Trophoblast cell (in vitro differentiated cells and primary cell): ENCODE measurements around the gene COQ9.

Source experiments
- DNase-seq, 2 donors: peaks; one replicate each; pipeline ENCODE4 v3.0.0-alpha.2; 2016
- H2AFZ ChIP-seq: 2 replicates; pipeline ENCODE4 v1.6.1; 2013; ENCODE audit warnings: low read length, moderate library complexity, mild to moderate bottlenecking; ENCODE audit not compliant: insufficient read depth, poor library complexity
- H2AK5ac ChIP-seq: 2 replicates; pipeline ENCODE4 v1.6.1; 2013; ENCODE audit warnings: mild to moderate bottlenecking, low read length
- H2BK120ac ChIP-seq: 2 replicates; pipeline ENCODE4 v1.6.1; 2013; ENCODE audit warnings: low read length, mild to moderate bottlenecking, moderate library complexity; ENCODE audit not compliant: insufficient read depth, poor library complexity
- H2BK12ac ChIP-seq: 2 replicates; pipeline ENCODE4 v1.6.1; 2013; ENCODE audit warnings: mild to moderate bottlenecking, low read length, moderate library complexity
- H2BK5ac ChIP-seq: 2 replicates; pipeline ENCODE4 v1.6.1; 2013; ENCODE audit warnings: low read length, low read depth, moderate library complexity, mild to moderate bottlenecking; ENCODE audit not compliant: poor library complexity
- H3K14ac ChIP-seq: 2 replicates; pipeline ENCODE4 v1.6.1; 2013; ENCODE audit warnings: mild to moderate bottlenecking, low read length
- H3K18ac ChIP-seq: 2 replicates; pipeline ENCODE4 v1.6.1; 2013; ENCODE audit warnings: mild to moderate bottlenecking, low read length
- H3K23ac ChIP-seq: 2 replicates; pipeline ENCODE4 v1.6.1; 2013; ENCODE audit warnings: low read length
- H3K27ac ChIP-seq: 2 replicates; pipeline ENCODE4 v1.5.1; 2013; ENCODE audit warnings: low read depth, mild to moderate bottlenecking, inconsistent platforms, low read length, moderate library complexity
- H3K27me3 ChIP-seq: 2 replicates; pipeline ENCODE4 v1.6.1; 2013; ENCODE audit warnings: inconsistent platforms, mild to moderate bottlenecking, low read length, moderate library complexity; ENCODE audit not compliant: insufficient read depth
- H3K36me3 ChIP-seq, 2 experiments: 1 replicate in 1 of 2; 2 replicates in 1 of 2; pipeline ENCODE4 v1.6.1; 2013; ENCODE audit warnings: low read length in 2 of 2, mild to moderate bottlenecking in 2 of 2, moderate library complexity in 1 of 2; ENCODE audit not compliant: insufficient read depth in 2 of 2, control insufficient read depth in 1 of 2
- H3K4ac ChIP-seq: 2 replicates; pipeline ENCODE4 v1.6.1; 2013; ENCODE audit warnings: low read depth, mild to moderate bottlenecking, low read length, moderate library complexity
- H3K4me1 ChIP-seq, 2 experiments: 1 replicate in 1 of 2; 2 replicates in 1 of 2; pipeline ENCODE4 v1.6.1; 2013; ENCODE audit warnings: low read length in 2 of 2, mild to moderate bottlenecking in 2 of 2, moderate library complexity in 1 of 2; ENCODE audit not compliant: insufficient read depth in 2 of 2, control insufficient read depth in 1 of 2
- H3K4me2 ChIP-seq: 2 replicates; pipeline ENCODE4 v1.6.1; 2013; ENCODE audit warnings: inconsistent platforms, mild to moderate bottlenecking, low read length, moderate library complexity
- H3K4me3 ChIP-seq: 2 replicates; pipeline ENCODE4 v1.5.1; 2013; ENCODE audit warnings: mild to moderate bottlenecking, low read depth, low read length, inconsistent platforms
- H3K79me1 ChIP-seq: one replicate; pipeline ENCODE4 v1.6.1; 2013; ENCODE audit warnings: low read length
- H3K79me2 ChIP-seq: 2 replicates; pipeline ENCODE4 v1.6.1; 2013; ENCODE audit warnings: low read length, mild to moderate bottlenecking; ENCODE audit not compliant: control insufficient read depth, insufficient read depth, poor library complexity
- H3K9ac ChIP-seq: 2 replicates; pipeline ENCODE4 v1.6.1; 2013; ENCODE audit warnings: mild to moderate bottlenecking, low read length
- H3K9me3 ChIP-seq: 2 replicates; pipeline ENCODE4 v1.6.1; 2013; ENCODE audit warnings: low read depth, mild to moderate bottlenecking, control low read depth, inconsistent platforms, low read length; ENCODE audit not compliant: insufficient read depth
- H4K12ac ChIP-seq: 2 replicates; pipeline ENCODE4 v1.6.1; 2013; ENCODE audit warnings: low read depth, mild to moderate bottlenecking, low read length, moderate library complexity
- H4K8ac ChIP-seq: 2 replicates; pipeline ENCODE4 v1.6.1; 2013; ENCODE audit warnings: low read depth, mild to moderate bottlenecking, low read length, moderate library complexity
- H4K91ac ChIP-seq: one replicate; pipeline ENCODE4 v1.6.1; 2013; ENCODE audit warnings: low read depth, mild to moderate bottlenecking, low read length, moderate library complexity
- WGBS: extraction: QIAGEN DNeasy Blood & Tissue Kit; methylation state at CpG from one replicate; pipeline ENCODE4 v1.1.7; 2013; ENCODE audit warnings: missing lambda C conversion rate; ENCODE audit not compliant: insufficient read length, insufficient coverage; ENCODE audit errors: extremely low coverage; 5-methylcytosine and 5-hydroxymethylcytosine counted together

COQ9 gene

GRCh38 chr16:57504491-57504890, 57.2 kb downstream of the COQ9 start:
- Histone ChIP-seq H3K23ac (no peak overlapping the region), H2BK120ac (peak overlapping the region; percentile 44), H3K4me3 (no peak overlapping the region), H3K79me2 (peaks cover 22% of the 10 kb centered on the region), H3K4me2 (no peak overlapping the region), H4K91ac (peak overlapping the region; percentile 43), H3K36me3 (no peaks in the 10 kb centered on the region), H3K9ac (no peak overlapping the region), H3K4ac (peak overlapping the region; percentile 9), H4K8ac (no peak overlapping the region), H2BK12ac (peak overlapping the region; percentile 84), H3K27ac (no peak overlapping the region), H3K18ac (peak overlapping the region; percentile 42), H3K27me3 (no peaks in the 10 kb centered on the region), H3K9me3 (no peaks in the 10 kb centered on the region), H2BK5ac (no peak overlapping the region), H4K12ac (no peak overlapping the region), H2AK5ac (peak overlapping the region; percentile 79), H3K14ac (peak overlapping the region; percentile 37), H2AFZ (no peak overlapping the region), H3K79me1 (peaks cover 75% of the 10 kb centered on the region), H3K4me1 (peaks cover 47 to 51% of the 10 kb centered on the region in 2 experiments)
- no CpG with 5 or more reads among the region's 5 CpGs for WGBS
- DNase-seq: no peak

DNA sequence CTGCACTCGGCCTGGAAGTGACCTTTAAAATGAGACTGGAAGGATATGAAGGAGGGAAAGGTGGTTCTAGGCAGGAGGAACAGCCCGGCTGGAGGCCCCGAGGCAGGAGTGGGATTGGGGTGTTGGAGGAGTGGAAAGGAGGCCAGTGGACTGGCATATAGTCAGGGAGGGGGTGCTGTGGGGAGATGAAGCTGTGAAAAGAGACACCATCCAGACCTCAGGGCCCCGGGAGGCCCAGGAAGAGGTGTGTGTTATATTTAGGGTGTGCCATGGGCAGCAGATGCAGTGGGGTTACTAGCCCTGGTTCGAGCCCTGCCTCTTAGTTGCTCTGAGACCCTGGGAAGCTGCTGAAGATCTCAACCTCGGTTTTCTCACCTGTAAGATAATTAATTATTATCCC, 57.9 kb downstream of the COQ9 start:
- Histone ChIP-seq H2BK5ac (peak overlapping the region; percentile 18), H3K9me3 (no peaks in the 10 kb centered on the region), H4K91ac (peak overlapping the region; percentile 81), H2AFZ (no peak overlapping the region), H3K27ac (no peak overlapping the region), H3K27me3 (no peaks in the 10 kb centered on the region), H3K4me3 (no peak overlapping the region), H3K18ac (peak overlapping the region; percentile 72), H3K36me3 (no peaks in the 10 kb centered on the region), H3K9ac (no peak overlapping the region), H3K4me2 (no peak overlapping the region), H4K12ac (no peak overlapping the region), H2AK5ac (peak overlapping the region; percentile 87), H3K4ac (no peak overlapping the region), H4K8ac (no peak overlapping the region), H3K79me1 (peaks cover 71% of the 10 kb centered on the region), H3K4me1 (peaks cover 45 to 49% of the 10 kb centered on the region in 2 experiments), H2BK12ac (peak overlapping the region; percentile 85), H3K79me2 (peaks cover 20% of the 10 kb centered on the region), H3K23ac (no peak overlapping the region), H3K14ac (peak overlapping the region; percentile 25), H2BK120ac (peak overlapping the region; percentile 39)
- no CpG with 5 or more reads among the region's 6 CpGs for WGBS
- DNase-seq: no peak

- Histone ChIP-seq H3K23ac (no peak overlapping the region), H3K9ac (peak overlapping the region; percentile 8), H3K4ac (peak overlapping the region; percentile 91), H4K91ac (peak overlapping the region; percentile 99), H3K14ac (peak overlapping the region; percentile 95), H3K4me2 (no peak overlapping the region), H3K27me3 (no peaks in the 10 kb centered on the region), H3K18ac (peak overlapping the region; percentile 62), H2AFZ (peak overlapping the region; percentile 10), H2BK12ac (peak overlapping the region; percentile 93), H3K4me3 (no peak overlapping the region), H2BK5ac (peak overlapping the region; percentile 98), H2AK5ac (peak overlapping the region; percentile 95), H3K27ac (peak overlapping the region; percentile 100), H4K8ac (peak overlapping the region; percentile 82), H3K79me2 (peaks cover 22% of the 10 kb centered on the region), H3K79me1 (peaks cover 75% of the 10 kb centered on the region), H2BK120ac (peak overlapping the region; percentile 99), H4K12ac (no peak overlapping the region), H3K9me3 (no peaks in the 10 kb centered on the region), H3K4me1 (peaks cover 42 to 48% of the 10 kb centered on the region in 2 experiments), H3K36me3 (peaks cover 0 to 3% of the 10 kb centered on the region in 2 experiments)
- DNase-seq: no peak
- WGBS: no CpG with 5 or more reads among the region's 13 CpGs
Measured at GRCh38 chr16:57507136-57508034, 60.1 kb downstream of the COQ9 start.

DNA sequence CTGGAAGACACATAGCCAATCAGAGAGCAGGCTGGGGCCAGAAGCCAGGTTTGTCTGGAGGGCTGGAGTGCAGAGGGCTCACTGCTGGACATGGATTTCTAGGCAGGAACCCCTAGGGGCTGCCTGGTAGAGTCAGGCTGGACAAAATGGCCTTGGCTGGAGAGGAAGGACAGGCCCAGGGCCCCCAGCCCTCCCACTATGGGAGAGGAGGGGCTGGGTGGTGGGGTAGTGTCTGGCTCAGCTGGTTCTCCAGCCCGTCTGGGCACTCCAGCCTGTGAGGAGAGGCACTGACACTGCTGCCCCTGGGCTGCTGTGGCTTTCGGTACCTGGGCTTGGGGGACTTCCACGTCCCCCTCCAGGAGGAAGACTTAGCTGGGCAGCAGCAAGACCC, 60.8 kb downstream of the COQ9 start:
- Histone ChIP-seq H3K36me3 (peaks cover 0 to 3% of the 10 kb centered on the region in 2 experiments), H3K27me3 (no peaks in the 10 kb centered on the region), H3K9ac (no peak overlapping the region), H3K9me3 (no peaks in the 10 kb centered on the region), H2BK5ac (peak overlapping the region; percentile 98), H2AK5ac (peak overlapping the region; percentile 95), H4K8ac (peak overlapping the region; percentile 82), H3K4me3 (no peak overlapping the region), H2BK12ac (peak overlapping the region; percentile 61), H3K27ac (peak overlapping the region; percentile 100), H3K79me2 (peaks cover 25% of the 10 kb centered on the region), H4K12ac (peak overlapping the region; percentile 5), H2AFZ (no peak overlapping the region), H3K23ac (no peak overlapping the region), H3K4me2 (no peak overlapping the region), H3K18ac (peak overlapping the region; percentile 36), H3K79me1 (peaks cover 80% of the 10 kb centered on the region), H3K4ac (peak overlapping the region; percentile 91), H3K4me1 (peaks cover 48 to 50% of the 10 kb centered on the region in 2 experiments), H2BK120ac (peak overlapping the region; percentile 99), H3K14ac (peak overlapping the region; percentile 95), H4K91ac (peak overlapping the region; percentile 99)
- DNase-seq: no peak
- no CpG with 5 or more reads among the region's 3 CpGs for WGBS
